ENCODE data around the gene PZP.

DNA sequence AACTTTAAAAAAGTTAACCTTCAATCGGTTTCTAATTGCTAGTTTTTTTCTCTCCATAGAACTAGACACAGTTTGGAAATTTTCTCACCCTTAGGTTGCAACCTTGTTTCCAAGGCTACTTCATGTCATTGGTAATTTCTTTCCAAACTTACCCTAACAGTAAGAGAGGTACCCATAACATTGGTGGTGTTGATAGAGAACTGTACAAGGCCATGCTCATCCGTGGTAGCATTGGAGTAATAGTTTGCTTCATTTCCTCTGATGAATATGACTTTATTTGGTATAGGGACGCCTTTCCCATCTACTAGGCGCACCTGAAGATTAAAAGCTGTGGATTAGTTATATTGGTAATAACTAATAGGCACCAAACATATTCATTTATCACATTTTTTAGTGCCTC is 104.1 kb downstream of the PZP start:
- TF ChIP-seq POLR2A (IDR thresholded peaks at IDR 0.05) = no peak
- TF ChIP-seq, protein P1, sequence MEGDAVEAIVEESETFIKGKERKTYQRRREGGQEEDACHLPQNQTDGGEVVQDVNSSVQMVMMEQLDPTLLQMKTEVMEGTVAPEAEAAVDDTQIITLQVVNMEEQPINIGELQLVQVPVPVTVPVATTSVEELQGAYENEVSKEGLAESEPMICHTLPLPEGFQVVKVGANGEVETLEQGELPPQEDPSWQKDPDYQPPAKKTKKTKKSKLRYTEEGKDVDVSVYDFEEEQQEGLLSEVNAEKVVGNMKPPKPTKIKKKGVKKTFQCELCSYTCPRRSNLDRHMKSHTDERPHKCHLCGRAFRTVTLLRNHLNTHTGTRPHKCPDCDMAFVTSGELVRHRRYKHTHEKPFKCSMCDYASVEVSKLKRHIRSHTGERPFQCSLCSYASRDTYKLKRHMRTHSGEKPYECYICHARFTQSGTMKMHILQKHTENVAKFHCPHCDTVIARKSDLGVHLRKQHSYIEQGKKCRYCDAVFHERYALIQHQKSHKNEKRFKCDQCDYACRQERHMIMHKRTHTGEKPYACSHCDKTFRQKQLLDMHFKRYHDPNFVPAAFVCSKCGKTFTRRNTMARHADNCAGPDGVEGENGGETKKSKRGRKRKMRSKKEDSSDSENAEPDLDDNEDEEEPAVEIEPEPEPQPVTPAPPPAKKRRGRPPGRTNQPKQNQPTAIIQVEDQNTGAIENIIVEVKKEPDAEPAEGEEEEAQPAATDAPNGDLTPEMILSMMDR (IDR thresholded peaks at IDR 0.05 in 4 of 5, conservative IDR thresholded peaks at IDR 0.05 in 1 of 5) = no peak

Measured in gastrocnemius medialis (tissue), 4 donors.